Endothelial cell of umbilical vein (primary cell): ENCODE data around the gene RORB. TPM values are rescaled to one million over a fixed set of nuclear protein-coding genes. Genes with fewer than 3 reads are reported as not detected.

ENCODE experiments used
- BruUV-seq: library from RNA; stranded (reverse); fragments of 400-500 nt; replicated peaks from 2 replicates; lab custom pipeline; 2021; lab: Mats Ljungman, UMichigan
- CTCF ChIA-PET: fragments of 300-600, 350-600 bp; sonication (Branson Sonifier 250); formaldehyde crosslinking; loops from one replicate; lab custom pipeline; 2021; ENCODE audit warnings: antibody characterized with exemption, inconsistent platforms; lab: Charles Lee
- POLR2A ChIA-PET: fragments of 300-600, 350-600 bp; sonication (Branson Sonifier 250); formaldehyde crosslinking; loops from one replicate; lab custom pipeline; 2021; ENCODE audit warnings: antibody characterized with exemption, inconsistent platforms; lab: Charles Lee
- DNase-seq: peaks from one replicate; pipeline ENCODE4 v3.0.0-alpha.2; 2011; ENCODE audit warnings: low read depth, low spot score
- FAIRE-seq: peaks from 2 replicates; lab custom pipeline; 2011; peaks lifted over from hg19 to GRCh38; lab: Jason Lieb, UNC
- H2AFZ ChIP-seq: 2 replicates; pipeline ENCODE4 v1.6.0; 2012; ENCODE audit warnings: low read depth, low read length, control low read depth, inconsistent platforms
- H3K27ac ChIP-seq: 2 replicates; pipeline ENCODE4 v1.5.1; 2011; ENCODE audit warnings: low read depth, mild to moderate bottlenecking, control low read depth, low read length, moderate library complexity; ENCODE audit not compliant: insufficient read depth
- H3K27me3 ChIP-seq, 2 experiments: 2 replicates each; pipeline versions ENCODE4 v1.6.0 to v1.6.1; 2011; ENCODE audit warnings: low read length in 2 of 2, mixed read lengths in 1 of 2; ENCODE audit not compliant: control insufficient read depth in 2 of 2, insufficient read depth in 2 of 2
- H3K36me3 ChIP-seq, 2 experiments: 2 replicates in 1 of 2; 3 replicates in 1 of 2; pipeline ENCODE4 v1.5.1; 2011; ENCODE audit warnings: low read length in 2 of 2, mild to moderate bottlenecking in 1 of 2, moderate library complexity in 1 of 2; ENCODE audit not compliant: control insufficient read depth in 2 of 2, insufficient read depth in 2 of 2; ENCODE audit errors: extremely low read depth in 1 of 2
- H3K4me1 ChIP-seq: 3 replicates; pipeline ENCODE4 v1.5.1; 2011; ENCODE audit warnings: mild to moderate bottlenecking, low read length; ENCODE audit not compliant: control insufficient read depth, insufficient read depth; ENCODE audit errors: extremely low read depth
- H3K4me2 ChIP-seq: 2 replicates; pipeline ENCODE4 v1.6.1; 2011; ENCODE audit warnings: low read length, control low read depth, mixed read lengths; ENCODE audit not compliant: insufficient read depth
- H3K4me3 ChIP-seq, 3 experiments: fragments of 200-600 bp in 1 of 3; sonication (generic), shearing (Covaris generic) in 1 of 3; replicated peaks in 1 of 3; 2 replicates each; pipeline ENCODE4 v1.5.1; 2011 to 2016; ENCODE audit warnings: control low read depth in 3 of 3, low read length in 3 of 3, mild to moderate bottlenecking in 2 of 3, inconsistent platforms in 1 of 3, low read depth in 1 of 3, moderate library complexity in 1 of 3; ENCODE audit not compliant: insufficient read depth in 1 of 3
- H3K79me2 ChIP-seq: 2 replicates; pipeline ENCODE4 v1.6.0; 2012; ENCODE audit warnings: low read length, inconsistent platforms; ENCODE audit not compliant: control insufficient read depth, insufficient read depth
- H3K9ac ChIP-seq: replicated peaks from 2 replicates; pipeline ENCODE3; 2011; ENCODE audit warnings: low read length, control low read depth; ENCODE audit not compliant: insufficient read depth; ENCODE audit errors: extremely low read depth
- H3K9me1 ChIP-seq: replicated peaks from 3 replicates; pipeline ENCODE4 v1.6.0; 2011; ENCODE audit warnings: mild to moderate bottlenecking, low read length; ENCODE audit not compliant: control insufficient read depth, insufficient read depth; ENCODE audit errors: extremely low read depth
- H3K9me3 ChIP-seq: replicated peaks from 2 replicates; pipeline ENCODE4 v1.5.1; 2012; ENCODE audit warnings: low read length, inconsistent platforms; ENCODE audit not compliant: control insufficient read depth, insufficient read depth
- H4K20me1 ChIP-seq: replicated peaks from 2 replicates; pipeline ENCODE3; 2011; ENCODE audit warnings: mild to moderate bottlenecking, low read length; ENCODE audit not compliant: control insufficient read depth, insufficient read depth; ENCODE audit errors: extremely low read depth
- EZH2 ChIP-seq: IDR thresholded peaks from 2 replicates; pipeline ENCODE4 v1.6.1; 2012; ENCODE audit warnings: borderline replicate concordance, low read depth, mild to moderate bottlenecking, moderate library complexity, low read length, inconsistent platforms; ENCODE audit not compliant: severe bottlenecking
- FOS ChIP-seq: IDR thresholded peaks from 2 replicates; pipeline ENCODE4 v1.6.1; 2011; ENCODE audit warnings: mild to moderate bottlenecking, low read length, moderate library complexity, borderline replicate concordance; ENCODE audit not compliant: insufficient read depth
- GATA2 ChIP-seq: IDR thresholded peaks from 2 replicates; pipeline ENCODE4 v1.7.0; 2011; ENCODE audit warnings: low read depth, mild to moderate bottlenecking, moderate library complexity, mixed read lengths, low read length; ENCODE audit not compliant: insufficient read length, insufficient read depth
- JUN ChIP-seq: IDR thresholded peaks from 2 replicates; pipeline ENCODE4 v1.6.1; 2011; ENCODE audit warnings: borderline replicate concordance, low read depth; ENCODE audit not compliant: insufficient read length, insufficient read depth
- MYC ChIP-seq: IDR thresholded peaks from one replicate; pipeline ENCODE4 v1.6.1; 2011; ENCODE audit warnings: mild to moderate bottlenecking, low read depth, low read length
- POLR2A ChIP-seq: IDR thresholded peaks from 2 replicates; pipeline ENCODE4 v1.6.1; 2012; ENCODE audit warnings: low read depth, mild to moderate bottlenecking, control low read depth, low read length
- POLR2AphosphoS5 ChIP-seq: IDR thresholded peaks from 2 replicates; pipeline ENCODE4 v1.6.1; 2012; ENCODE audit warnings: low read depth, mild to moderate bottlenecking, control low read depth, low read length, moderate library complexity; ENCODE audit not compliant: insufficient read depth
- dilution Hi-C: fragments of 300-500 bp; cut with MboI; formaldehyde crosslinking; loops from one replicate; pipeline ENCODE4 v1.15.0; 2019; ENCODE audit warnings: low sequenced_read_pairs; ENCODE audit not compliant: extremely low pct_ligation_motif_present
- intact Hi-C: fragments of 100-400 bp; cut with micrococcal nuclease; formaldehyde crosslinking; loops from one replicate; pipeline ENCODE4 v1.10.0; 2022
- polyA plus RNA-seq, 4 experiments: library from polyadenylated mRNA; depleted of rRNA in 3 of 4; stranded (reverse) in 3 of 4; unstranded in 1 of 4; fragments of >200 nt; gene quantifications; 2 replicates each; pipeline versions ENCODE4 v1.2.1 to v1.2.3, GENCODE V29; 2011 to 2012; ENCODE audit warnings: missing spikeins in 1 of 4
- total RNA-seq: library from RNA; stranded (reverse); gene quantifications from 2 replicates; pipeline ENCODE4 v1.2.3, GENCODE V29; 2021
- TF ChIP-seq, protein P1 (sequence below), 2 donors: IDR thresholded peaks; 1 replicate in 1 of 2; 2 replicates in 1 of 2; pipeline ENCODE4 v1.5.1; 2011; ENCODE audit warnings: low read length in 2 of 2, mild to moderate bottlenecking in 2 of 2, moderate library complexity in 2 of 2, control low read depth in 1 of 2, inconsistent platforms in 1 of 2, low read depth in 1 of 2; ENCODE audit not compliant: insufficient read depth in 1 of 2; ENCODE audit errors: extremely low read depth in 1 of 2
- TF ChIP-seq, protein P2 (sequence below): IDR thresholded peaks from 2 replicates; pipeline ENCODE4 v1.6.1; 2011; ENCODE audit not compliant: insufficient read depth, insufficient read length

The RORB gene
- total and polyA plus RNA-seq, 2 donors (not counting 3 experiments of a cell fraction or from before 2014, with no cell fraction given), result not detected

DNA sequence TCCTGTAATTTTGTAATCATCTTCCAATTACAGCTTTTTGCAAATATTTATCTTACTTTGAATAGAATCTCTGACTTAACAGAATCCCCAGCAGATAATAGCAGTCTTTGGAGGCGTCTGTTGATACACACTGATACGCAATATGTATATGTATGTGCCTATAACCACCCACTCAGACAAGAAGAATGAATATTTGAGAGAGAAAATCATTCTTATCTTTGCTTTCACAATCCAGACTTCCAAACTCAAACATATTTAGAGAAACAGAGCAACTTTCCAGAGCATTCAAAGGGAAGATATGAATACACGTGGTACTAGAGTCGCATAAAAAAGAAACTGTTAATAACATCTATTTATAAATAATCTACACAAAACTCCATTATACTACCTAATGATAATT is 6.1 kb downstream of the RORB start:
- intact Hi-C loops (no loop called here), dilution Hi-C loops (no loop called here)
- Histone ChIP-seq H3K4me2 (no peak overlapping the region), H3K27ac (no peak overlapping the region), H3K27me3 (peaks cover 25 to 40% of the 10 kb centered on the region in 2 experiments), H4K20me1 (no peaks in the 10 kb centered on the region), H3K9me3 (no peaks in the 10 kb centered on the region), H3K4me1 (no peaks in the 10 kb centered on the region), H2AFZ (no peak overlapping the region), H3K79me2 (no peaks in the 10 kb centered on the region), H3K9ac (no peak overlapping the region), H3K4me3 (no peak overlapping the region), H3K36me3 (no peaks in the 10 kb centered on the region), H3K9me1 (no peaks in the 10 kb centered on the region)
- TF ChIP-seq MYC (no peak), EZH2 (no peak), GATA2 (no peak), POLR2A (no peak), POLR2AphosphoS5 (no peak), JUN (no peak), FOS (no peak)
- TF ChIP-seq, protein P1, sequence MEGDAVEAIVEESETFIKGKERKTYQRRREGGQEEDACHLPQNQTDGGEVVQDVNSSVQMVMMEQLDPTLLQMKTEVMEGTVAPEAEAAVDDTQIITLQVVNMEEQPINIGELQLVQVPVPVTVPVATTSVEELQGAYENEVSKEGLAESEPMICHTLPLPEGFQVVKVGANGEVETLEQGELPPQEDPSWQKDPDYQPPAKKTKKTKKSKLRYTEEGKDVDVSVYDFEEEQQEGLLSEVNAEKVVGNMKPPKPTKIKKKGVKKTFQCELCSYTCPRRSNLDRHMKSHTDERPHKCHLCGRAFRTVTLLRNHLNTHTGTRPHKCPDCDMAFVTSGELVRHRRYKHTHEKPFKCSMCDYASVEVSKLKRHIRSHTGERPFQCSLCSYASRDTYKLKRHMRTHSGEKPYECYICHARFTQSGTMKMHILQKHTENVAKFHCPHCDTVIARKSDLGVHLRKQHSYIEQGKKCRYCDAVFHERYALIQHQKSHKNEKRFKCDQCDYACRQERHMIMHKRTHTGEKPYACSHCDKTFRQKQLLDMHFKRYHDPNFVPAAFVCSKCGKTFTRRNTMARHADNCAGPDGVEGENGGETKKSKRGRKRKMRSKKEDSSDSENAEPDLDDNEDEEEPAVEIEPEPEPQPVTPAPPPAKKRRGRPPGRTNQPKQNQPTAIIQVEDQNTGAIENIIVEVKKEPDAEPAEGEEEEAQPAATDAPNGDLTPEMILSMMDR (IDR thresholded peaks at IDR 0.05; ENCODE audit: extremely low read depth in 1 of 2, insufficient read depth in 1 of 2, low read depth in 1 of 2, low read length in 2 of 2), result no peak
- TF ChIP-seq, protein P2, sequence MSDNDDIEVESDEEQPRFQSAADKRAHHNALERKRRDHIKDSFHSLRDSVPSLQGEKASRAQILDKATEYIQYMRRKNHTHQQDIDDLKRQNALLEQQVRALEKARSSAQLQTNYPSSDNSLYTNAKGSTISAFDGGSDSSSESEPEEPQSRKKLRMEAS, result no peak
- BruUV-seq, result no TSS peak
- FAIRE-seq (no peak), DNase-seq (no peak)
- ChIA-PET POLR2A (no interaction called here), CTCF (no interaction called here)
